SHP77 (cell line): Measurements from ENCODE around the gene PIAS4.

Experiments used
- DNase-seq, 2 experiments: peaks; one replicate each; lab custom pipeline; 2025; lab: John Stamatoyannopoulos, UW

The PIAS4 gene

GRCh38 chr19:4059891-4060620 is 52.5 kb downstream of the PIAS4 start:
- no peak for DNase-seq

GRCh38 chr19:4060621-4061177 is 53.2 kb downstream of the PIAS4 start:
- no peak for DNase-seq

GRCh38 chr19:4061178-4061682 is 53.7 kb downstream of the PIAS4 start:
- DNase-seq, result no peak

- DNase-seq, result no peak
These were observed 54.3 kb downstream of the PIAS4 start for GRCh38 chr19:4061683-4062418.

GRCh38 chr19:4062419-4063368 is 55.2 kb downstream of the PIAS4 start:
- DNase-seq, result no peak

- no peak for DNase-seq
These were observed 56.0 kb downstream of the PIAS4 start for GRCh38 chr19:4063369-4064148.

GRCh38 chr19:4064149-4064495 is 56.6 kb downstream of the PIAS4 start:
- DNase-seq, result no peak

GRCh38 chr19:4064496-4065260 is 57.1 kb downstream of the PIAS4 start:
- DNase-seq, result peak in 1 of 2 experiments; percentile 16

GRCh38 chr19:4065430-4066175 is 58.1 kb downstream of the PIAS4 start:
- peak; percentile 82 to 92 for DNase-seq

- DNase-seq, result no peak
These were observed 58.7 kb downstream of the PIAS4 start for GRCh38 chr19:4066176-4066606.

GRCh38 chr19:4066682-4067395 is 59.3 kb downstream of the PIAS4 start, which contains the start of gene ZBTB7A:
Gene ZBTB7A (minus strand): TSS chr19:4066899. CDS start chr19:4055232, 11,667 bp downstream.
- peak; percentile 47 to 62 for DNase-seq

GRCh38 chr19:4067396-4068046 is 60.0 kb downstream of the PIAS4 start:
- no peak for DNase-seq

GRCh38 chr19:4068047-4068966 is 60.8 kb downstream of the PIAS4 start:
- no peak for DNase-seq

GRCh38 chr19:4069331-4069959 is 61.9 kb downstream of the PIAS4 start:
- DNase-seq, result no peak

GRCh38 chr19:4071610-4072009 is 64.1 kb downstream of the PIAS4 start:
- DNase-seq, result no peak

- DNase-seq, result no peak
These were observed 67.8 kb downstream of the PIAS4 start for GRCh38 chr19:4075373-4075772.

- DNase-seq, result no peak
These were observed 69.5 kb downstream of the PIAS4 start for GRCh38 chr19:4077007-4077374.
